ENCODE data around the gene KBTBD13.

KBTBD13 gene

GRCh38 chr15:65115542-65115941 is 39.0 kb downstream of the KBTBD13 start:
- DNase-seq: peak; percentile 61
